Measurements from ENCODE around the gene MYH6. TPM values are rescaled to one million over a fixed set of nuclear protein-coding genes. Genes with fewer than 3 reads are reported as not detected.
"Not testable (repeated sequence)": the region's sequence is repeated elsewhere in the genome, so short reads cannot be mapped to it uniquely, and the experiment has no call there.

MYH6 gene
- total RNA-seq, 1 experiment from 2014 or later, result not detected

- DNase-seq; H3K36me3 ChIP-seq; H3K9me3 ChIP-seq (replicated peaks): not testable (repeated sequence)
Observed at GRCh38 chr14:23400496-23401149, 7.5 kb downstream of the MYH6 start.

GRCh38 chr14:23399591-23399990 is 8.5 kb downstream of the MYH6 start:
- no peak for DNase-seq
- Histone ChIP-seq H3K9me3 (replicated peaks) (no peaks in the 10 kb centered on the region), H3K4me1 (peaks cover 2% of the 10 kb centered on the region; the same call in 1 of the 2 replicates), H3K27me3 (peaks cover 14% of the 10 kb centered on the region; the same call in 1 of the 2 replicates), H3K36me3 (no peaks in the 10 kb centered on the region), H3K4me3 (no peak overlapping the region), H3K27ac (no peak overlapping the region)

More at GRCh38 chr14:23400496-23401149, 7.5 kb downstream of the MYH6 start:
- not testable (repeated sequence) for H3K27me3 ChIP-seq, H3K4me3 ChIP-seq, H3K27ac ChIP-seq, H3K4me1 ChIP-seq

- Histone ChIP-seq H3K4me1 (peaks cover 2% of the 10 kb centered on the region; the same call in 1 of the 2 replicates), H3K27me3 (peaks cover 15% of the 10 kb centered on the region; the same call in 1 of the 2 replicates), H3K9me3 (replicated peaks) (no peaks in the 10 kb centered on the region), H3K36me3 (no peaks in the 10 kb centered on the region), H3K27ac (no peak overlapping the region), H3K4me3 (no peak overlapping the region)
- DNase-seq, result no peak
Observed at GRCh38 chr14:23399136-23399535, 8.9 kb downstream of the MYH6 start.

- Histone ChIP-seq H3K36me3 (no peaks in the 10 kb centered on the region), H3K9me3 (replicated peaks) (no peaks in the 10 kb centered on the region), H3K4me3 (no peak overlapping the region), H3K4me1 (peaks cover 2% of the 10 kb centered on the region; the same call in 1 of the 2 replicates), H3K27me3 (peaks cover 15% of the 10 kb centered on the region; the same call in 1 of the 2 replicates), H3K27ac (no peak overlapping the region)
- no peak for DNase-seq
Observed at GRCh38 chr14:23398348-23398747, 9.7 kb downstream of the MYH6 start.

- Histone ChIP-seq H3K36me3 (no peaks in the 10 kb centered on the region), H3K27ac (no peak overlapping the region), H3K4me1 (peaks cover 2% of the 10 kb centered on the region; the same call in 1 of the 2 replicates), H3K27me3 (peaks cover 15% of the 10 kb centered on the region; the same call in 1 of the 2 replicates), H3K4me3 (no peak overlapping the region), H3K9me3 (replicated peaks) (no peaks in the 10 kb centered on the region)
- DNase-seq, result no peak
Observed at GRCh38 chr14:23396781-23397407, 11.2 kb downstream of the MYH6 start.

- Histone ChIP-seq H3K27ac (no peak overlapping the region), H3K9me3 (replicated peaks) (no peaks in the 10 kb centered on the region), H3K27me3 (peaks cover 15% of the 10 kb centered on the region; the same call in 1 of the 2 replicates), H3K36me3 (no peaks in the 10 kb centered on the region), H3K4me3 (no peak overlapping the region), H3K4me1 (peaks cover 2% of the 10 kb centered on the region; the same call in 1 of the 2 replicates)
- no peak for DNase-seq
Observed at GRCh38 chr14:23396126-23396525, 11.9 kb downstream of the MYH6 start.

GRCh38 chr14:23392613-23393012 is 15.5 kb downstream of the MYH6 start:
- no peak overlapping the region for H3K27ac ChIP-seq

GRCh38 chr14:23389871-23390270 is 18.2 kb downstream of the MYH6 start:
- peaks cover 24% of the 10 kb centered on the region; the same call in 1 of the 2 replicates for H3K27me3 ChIP-seq
- H3K36me3 ChIP-seq; H3K9me3 ChIP-seq (replicated peaks); DNase-seq; H3K27ac ChIP-seq; H3K4me3 ChIP-seq; H3K4me1 ChIP-seq: not testable (repeated sequence)

More at GRCh38 chr14:23392613-23393012, 15.5 kb downstream of the MYH6 start:
- no peaks in the 10 kb centered on the region for H3K9me3 ChIP-seq (replicated peaks)
- H3K4me1 ChIP-seq, result peaks cover 2% of the 10 kb centered on the region; the same call in 1 of the 2 replicates
- no peak for DNase-seq
- H3K4me3 ChIP-seq, result no peak overlapping the region
- H3K27me3 ChIP-seq, result peaks cover 17% of the 10 kb centered on the region; the same call in 1 of the 2 replicates
- no peaks in the 10 kb centered on the region for H3K36me3 ChIP-seq

GRCh38 chr14:23389396-23389795 is 18.7 kb downstream of the MYH6 start:
- no peak overlapping the region for H3K4me3 ChIP-seq
- H3K9me3 ChIP-seq (replicated peaks), result no peaks in the 10 kb centered on the region
- no peak for DNase-seq
- no peaks in the 10 kb centered on the region for H3K4me1 ChIP-seq
- H3K36me3 ChIP-seq, result no peaks in the 10 kb centered on the region
- no peak overlapping the region for H3K27ac ChIP-seq
- H3K27me3 ChIP-seq, result peaks cover 24% of the 10 kb centered on the region; the same call in 1 of the 2 replicates

GRCh38 chr14:23388996-23389395 is 19.1 kb downstream of the MYH6 start:
- peaks cover 24% of the 10 kb centered on the region; the same call in 1 of the 2 replicates for H3K27me3 ChIP-seq
- no peaks in the 10 kb centered on the region for H3K36me3 ChIP-seq
- no peak for DNase-seq
- no peaks in the 10 kb centered on the region for H3K4me1 ChIP-seq
- H3K27ac ChIP-seq, result no peak overlapping the region
- H3K9me3 ChIP-seq (replicated peaks), result no peaks in the 10 kb centered on the region
- H3K4me3 ChIP-seq, result no peak overlapping the region

- no peaks in the 10 kb centered on the region for H3K4me1 ChIP-seq
- no peak overlapping the region for H3K27ac ChIP-seq
- H3K9me3 ChIP-seq (replicated peaks), result no peaks in the 10 kb centered on the region
- H3K4me3 ChIP-seq, result no peak overlapping the region
- no peaks in the 10 kb centered on the region for H3K36me3 ChIP-seq
- peaks cover 24% of the 10 kb centered on the region; the same call in 1 of the 2 replicates for H3K27me3 ChIP-seq
- DNase-seq, result no peak
Observed at GRCh38 chr14:23387916-23388882, 19.9 kb downstream of the MYH6 start.

- no peaks in the 10 kb centered on the region for H3K4me1 ChIP-seq
- H3K4me3 ChIP-seq, result no peak overlapping the region
- no peaks in the 10 kb centered on the region for H3K9me3 ChIP-seq (replicated peaks)
- peaks cover 24% of the 10 kb centered on the region; the same call in 1 of the 2 replicates for H3K27me3 ChIP-seq
- H3K27ac ChIP-seq, result no peak overlapping the region
- H3K36me3 ChIP-seq, result no peaks in the 10 kb centered on the region
- no peak for DNase-seq
Observed at GRCh38 chr14:23386999-23387398, 21.1 kb downstream of the MYH6 start.

GRCh38 chr14:23386266-23386657 is 21.8 kb downstream of the MYH6 start:
- not testable (repeated sequence) for H3K4me3 ChIP-seq; H3K9me3 ChIP-seq (replicated peaks); H3K36me3 ChIP-seq; H3K4me1 ChIP-seq; H3K27ac ChIP-seq; DNase-seq
- peaks cover 24% of the 10 kb centered on the region; the same call in 1 of the 2 replicates for H3K27me3 ChIP-seq

GRCh38 chr14:23385642-23386265 is 22.3 kb downstream of the MYH6 start:
- H3K4me3 ChIP-seq, result no peak overlapping the region
- no peak for DNase-seq
- no peaks in the 10 kb centered on the region for H3K9me3 ChIP-seq (replicated peaks)
- H3K36me3 ChIP-seq, result no peaks in the 10 kb centered on the region
- no peak overlapping the region for H3K27ac ChIP-seq
- H3K27me3 ChIP-seq, result peaks cover 21% of the 10 kb centered on the region; the same call in 1 of the 2 replicates
- no peaks in the 10 kb centered on the region for H3K4me1 ChIP-seq

Measured in SJCRH30 (cell line).